ENCODE data around the gene PALM3.

The PALM3 gene

DNA sequence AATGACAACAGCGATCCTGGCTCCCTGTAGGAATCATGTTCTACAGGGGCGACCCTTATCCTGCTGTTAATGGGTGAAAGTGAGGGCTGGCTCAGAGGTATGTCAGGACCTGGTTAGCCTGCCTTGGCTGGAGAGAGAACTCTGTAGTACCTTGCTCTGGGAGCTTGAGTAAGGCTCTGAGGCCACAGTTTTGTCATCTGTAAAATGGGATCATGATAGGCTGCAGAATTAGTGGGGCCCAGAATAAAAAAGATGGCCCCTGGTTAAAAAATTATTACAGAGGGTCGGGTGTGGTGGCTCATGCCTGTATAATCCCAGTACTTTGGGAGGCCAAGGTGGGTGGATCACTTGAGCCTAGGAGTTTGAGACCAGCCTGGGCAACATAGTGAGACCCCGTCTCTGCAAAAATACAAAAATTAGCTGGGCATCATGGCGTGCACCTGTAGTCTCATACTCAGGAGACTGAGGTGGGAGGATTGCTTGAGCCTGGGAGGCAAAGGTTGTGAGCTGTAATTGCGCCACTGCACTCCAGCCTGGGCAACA lies 39.2 kb upstream of the PALM3 start:
- no peak overlapping the region for H3K9ac ChIP-seq (ENCODE audit: low read length in 5 of 5)
- H3K4me3 ChIP-seq (ENCODE audit: low read depth in 1 of 5, low read length in 5 of 5): no peak overlapping the region
- peaks cover 0 to 79% (median 53%) of the 10 kb centered on the region in 5 donors for H3K36me3 ChIP-seq (ENCODE audit: control insufficient read depth in 5 of 5, insufficient read depth in 5 of 5, low read length in 5 of 5)
- peaks cover 6 to 20% (median 17%) of the 10 kb centered on the region in 5 donors for H3K4me1 ChIP-seq (ENCODE audit: control insufficient read depth in 5 of 5, insufficient read depth in 5 of 5, low read length in 5 of 5)
- no peak overlapping the region for H3K27ac ChIP-seq (ENCODE audit: low read depth, low read length)
- H3K27me3 ChIP-seq (ENCODE audit: control insufficient read depth in 5 of 5, insufficient read depth in 4 of 5, low read length in 5 of 5): no peaks in the 10 kb centered on the region
- H3K9me3 ChIP-seq (ENCODE audit: control insufficient read depth in 5 of 5, low read length in 5 of 5): no peaks in the 10 kb centered on the region

DNA sequence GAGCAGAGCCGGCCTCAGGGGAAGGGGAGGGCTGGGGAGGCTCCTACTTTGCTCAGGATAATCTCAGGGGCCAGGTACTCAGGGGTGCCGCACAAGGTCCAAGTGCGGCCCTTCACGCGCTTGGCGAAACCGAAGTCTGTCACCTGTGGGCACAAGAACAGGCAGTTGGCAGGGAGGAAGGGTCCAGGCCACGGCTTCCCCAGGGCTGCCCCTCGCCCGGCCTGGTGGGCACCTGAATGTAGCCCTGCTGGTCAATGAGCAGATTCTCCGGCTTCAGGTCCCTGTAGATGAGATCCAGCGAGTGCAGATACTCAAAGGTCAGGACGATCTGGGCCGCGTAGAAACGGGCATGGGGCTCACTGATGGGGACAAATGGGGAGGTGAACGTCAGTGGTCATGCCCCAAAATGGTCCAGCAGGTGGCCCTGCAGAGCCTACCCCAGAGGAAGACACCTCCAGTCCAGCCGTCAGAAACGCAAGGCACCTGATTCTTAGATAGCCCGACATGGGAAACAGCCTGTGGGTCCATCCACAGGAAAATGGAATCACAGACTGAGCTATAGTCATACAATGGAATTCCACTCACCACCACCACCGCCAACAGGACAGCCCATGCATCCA lies 35.8 kb upstream of the PALM3 start:
- no peak overlapping the region for H3K9ac ChIP-seq (ENCODE audit: low read length in 5 of 5)
- peaks cover 0 to 51% (median 39%) of the 10 kb centered on the region in 5 donors for H3K36me3 ChIP-seq (ENCODE audit: control insufficient read depth in 5 of 5, insufficient read depth in 5 of 5, low read length in 5 of 5)
- H3K4me3 ChIP-seq (ENCODE audit: low read depth in 1 of 5, low read length in 5 of 5): no peak overlapping the region
- H3K27me3 ChIP-seq (ENCODE audit: control insufficient read depth in 5 of 5, insufficient read depth in 4 of 5, low read length in 5 of 5): no peaks in the 10 kb centered on the region
- H3K4me1 ChIP-seq (ENCODE audit: control insufficient read depth in 5 of 5, insufficient read depth in 5 of 5, low read length in 5 of 5): peaks cover 6 to 11% (median 10%) of the 10 kb centered on the region in 5 donors
- no peak overlapping the region for H3K27ac ChIP-seq (ENCODE audit: low read depth, low read length)
- peaks cover 0 to 9% (median 8%) of the 10 kb centered on the region in 5 donors for H3K9me3 ChIP-seq (ENCODE audit: control insufficient read depth in 5 of 5, low read length in 5 of 5)

- Histone ChIP-seq H3K9ac (ENCODE audit: low read length in 5 of 5) (no peak overlapping the region), H3K36me3 (ENCODE audit: control insufficient read depth in 5 of 5, insufficient read depth in 5 of 5, low read length in 5 of 5) (peaks cover 0 to 44% (median 33%) of the 10 kb centered on the region in 5 donors), H3K4me1 (ENCODE audit: control insufficient read depth in 5 of 5, insufficient read depth in 5 of 5, low read length in 5 of 5) (peaks cover 0 to 9% (median 7%) of the 10 kb centered on the region in 5 donors), H3K9me3 (ENCODE audit: control insufficient read depth in 5 of 5, low read length in 5 of 5) (peaks cover 0 to 9% (median 8%) of the 10 kb centered on the region in 5 donors), H3K27me3 (ENCODE audit: control insufficient read depth in 5 of 5, insufficient read depth in 4 of 5, low read length in 5 of 5) (no peaks in the 10 kb centered on the region), H3K4me3 (ENCODE audit: low read depth in 1 of 5, low read length in 5 of 5) (no peak overlapping the region), H3K27ac (ENCODE audit: low read depth, low read length) (no peak overlapping the region)
Measured at GRCh38 chr19:14096272-14096992, 34.6 kb upstream of the PALM3 start.

DNA sequence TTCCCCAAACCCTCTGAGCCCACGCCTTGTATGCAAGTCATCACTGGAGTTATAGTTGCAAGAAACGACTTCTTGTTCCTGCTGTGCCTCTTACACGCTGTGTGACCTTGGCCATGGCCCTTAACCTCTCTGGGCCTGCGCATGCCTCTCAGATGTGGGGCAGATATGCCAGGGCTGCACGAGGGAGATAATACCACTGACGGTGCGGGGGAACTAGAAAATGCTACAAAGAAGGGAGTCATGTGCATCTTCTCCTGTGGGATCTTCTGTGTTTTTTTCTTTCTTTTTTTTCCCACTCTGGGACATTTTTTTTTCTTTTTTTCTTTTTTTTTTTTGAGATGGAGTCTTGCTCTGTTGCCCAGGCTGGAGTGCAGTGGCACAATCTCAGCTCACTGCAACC lies 33.0 kb upstream of the PALM3 start:
- Histone ChIP-seq H3K36me3 (ENCODE audit: control insufficient read depth in 5 of 5, insufficient read depth in 5 of 5, low read length in 5 of 5) (peaks cover 0 to 29% (median 24%) of the 10 kb centered on the region in 5 donors), H3K9me3 (ENCODE audit: control insufficient read depth in 5 of 5, low read length in 5 of 5) (peaks cover 0 to 9% (median 8%) of the 10 kb centered on the region in 5 donors)

GRCh38 chr19:14093117-14093823 lies 31.4 kb upstream of the PALM3 start:
- H3K36me3 ChIP-seq (ENCODE audit: control insufficient read depth in 5 of 5, insufficient read depth in 5 of 5, low read length in 5 of 5): peaks cover 0 to 35% (median 27%) of the 10 kb centered on the region in 5 donors

More for the DNA sequence above, 33.0 kb upstream of the PALM3 start:
- no peak overlapping the region for H3K9ac ChIP-seq (ENCODE audit: low read length in 5 of 5)
- H3K27me3 ChIP-seq (ENCODE audit: control insufficient read depth in 5 of 5, insufficient read depth in 4 of 5, low read length in 5 of 5): no peaks in the 10 kb centered on the region
- peaks cover 0 to 11% (median 8%) of the 10 kb centered on the region in 5 donors for H3K4me1 ChIP-seq (ENCODE audit: control insufficient read depth in 5 of 5, insufficient read depth in 5 of 5, low read length in 5 of 5)
- H3K27ac ChIP-seq (ENCODE audit: low read depth, low read length): no peak overlapping the region
- no peak overlapping the region for H3K4me3 ChIP-seq (ENCODE audit: low read depth in 1 of 5, low read length in 5 of 5)

GRCh38 chr19:14091813-14092462 lies 30.1 kb upstream of the PALM3 start:
- Histone ChIP-seq H3K4me1 (ENCODE audit: control insufficient read depth in 5 of 5, insufficient read depth in 5 of 5, low read length in 5 of 5) (peaks cover 0 to 21% (median 15%) of the 10 kb centered on the region in 5 donors), H3K36me3 (ENCODE audit: control insufficient read depth in 5 of 5, insufficient read depth in 5 of 5, low read length in 5 of 5) (peaks cover 0 to 25% (median 18%) of the 10 kb centered on the region in 5 donors), H3K9me3 (ENCODE audit: control insufficient read depth in 5 of 5, low read length in 5 of 5) (peaks cover 0 to 9% (median 8%) of the 10 kb centered on the region in 5 donors), H3K27me3 (ENCODE audit: control insufficient read depth in 5 of 5, insufficient read depth in 4 of 5, low read length in 5 of 5) (no peaks in the 10 kb centered on the region), H3K27ac (ENCODE audit: low read depth, low read length) (peak overlapping the region; percentile 92), H3K4me3 (ENCODE audit: low read depth in 1 of 5, low read length in 5 of 5) (peak overlapping the region; percentile 75 to 83 (median 80)), H3K9ac (ENCODE audit: low read length in 5 of 5) (peak overlapping the region in 4 of 5 donors; percentile 71 to 90 (median 82))

More at GRCh38 chr19:14093117-14093823, 31.4 kb upstream of the PALM3 start:
- Histone ChIP-seq H3K9me3 (ENCODE audit: control insufficient read depth in 5 of 5, low read length in 5 of 5) (peaks cover 0 to 9% (median 8%) of the 10 kb centered on the region in 5 donors), H3K27ac (ENCODE audit: low read depth, low read length) (no peak overlapping the region), H3K9ac (ENCODE audit: low read length in 5 of 5) (no peak overlapping the region), H3K4me1 (ENCODE audit: control insufficient read depth in 5 of 5, insufficient read depth in 5 of 5, low read length in 5 of 5) (peaks cover 0 to 21% (median 15%) of the 10 kb centered on the region in 5 donors), H3K4me3 (ENCODE audit: low read depth in 1 of 5, low read length in 5 of 5) (peak overlapping the region in 1 of 5 donors; percentile 15), H3K27me3 (ENCODE audit: control insufficient read depth in 5 of 5, insufficient read depth in 4 of 5, low read length in 5 of 5) (no peaks in the 10 kb centered on the region)

- H3K36me3 ChIP-seq (ENCODE audit: control insufficient read depth in 5 of 5, insufficient read depth in 5 of 5, low read length in 5 of 5): peaks cover 0 to 18% (median 11%) of the 10 kb centered on the region in 5 donors
- no peaks in the 10 kb centered on the region for H3K27me3 ChIP-seq (ENCODE audit: control insufficient read depth in 5 of 5, insufficient read depth in 4 of 5, low read length in 5 of 5)
- peak overlapping the region; percentile 75 to 83 (median 80) for H3K4me3 ChIP-seq (ENCODE audit: low read depth in 1 of 5, low read length in 5 of 5)
- peak overlapping the region in 4 of 5 donors; percentile 71 to 90 (median 82) for H3K9ac ChIP-seq (ENCODE audit: low read length in 5 of 5)
- peaks cover 0 to 9% (median 8%) of the 10 kb centered on the region in 5 donors for H3K9me3 ChIP-seq (ENCODE audit: control insufficient read depth in 5 of 5, low read length in 5 of 5)
- H3K4me1 ChIP-seq (ENCODE audit: control insufficient read depth in 5 of 5, insufficient read depth in 5 of 5, low read length in 5 of 5): peaks cover 0 to 21% (median 15%) of the 10 kb centered on the region in 5 donors
- peak overlapping the region; percentile 92 for H3K27ac ChIP-seq (ENCODE audit: low read depth, low read length)
Measured at GRCh38 chr19:14091081-14091812, 29.4 kb upstream of the PALM3 start.

DNA sequence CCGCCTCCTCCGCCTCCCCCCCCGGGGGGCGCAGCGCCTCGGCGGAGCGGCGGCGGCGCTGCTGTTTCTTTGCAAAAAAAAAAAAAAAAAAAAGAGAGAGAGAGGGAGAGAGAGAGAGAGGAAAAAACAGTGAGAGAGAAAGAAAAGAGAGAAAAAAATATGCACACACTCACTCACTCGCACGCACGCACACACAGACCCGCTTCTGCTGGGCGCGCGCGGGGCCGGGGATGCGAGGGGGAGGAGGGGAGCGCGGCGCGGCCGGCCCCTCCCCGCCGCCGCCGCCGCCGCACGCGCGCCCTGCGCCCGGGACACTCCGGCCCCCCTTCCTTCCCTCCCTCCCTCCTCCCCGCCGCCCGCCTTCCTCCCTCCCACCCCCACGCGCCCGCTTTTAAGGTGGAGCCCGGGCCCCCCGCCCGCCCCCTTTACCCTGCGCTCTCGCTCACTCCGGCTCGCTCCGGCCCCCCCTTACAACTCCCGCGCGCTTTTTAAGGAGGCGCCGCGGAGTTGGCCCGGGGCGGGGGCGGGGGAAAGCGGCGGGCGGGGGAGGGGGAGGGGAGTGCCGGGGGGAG lies 28.7 kb upstream of the PALM3 start, which contains the start of gene SAMD1:
SAMD1 (minus strand) TSS at position 243 of the 572 bp plus-strand sequence.
- Histone ChIP-seq H3K27me3 (ENCODE audit: control insufficient read depth in 5 of 5, insufficient read depth in 4 of 5, low read length in 5 of 5) (no peaks in the 10 kb centered on the region), H3K36me3 (ENCODE audit: control insufficient read depth in 5 of 5, insufficient read depth in 5 of 5, low read length in 5 of 5) (peaks cover 0 to 18% (median 11%) of the 10 kb centered on the region in 5 donors), H3K27ac (ENCODE audit: low read depth, low read length) (peak within 1 kb of the TSS; percentile 92), H3K4me1 (ENCODE audit: control insufficient read depth in 5 of 5, insufficient read depth in 5 of 5, low read length in 5 of 5) (peaks cover 0 to 21% (median 15%) of the 10 kb centered on the region in 5 donors), H3K9ac (ENCODE audit: low read length in 5 of 5) (peak within 1 kb of the TSS in 4 of 5 donors; percentile 71 to 90 (median 82)), H3K9me3 (ENCODE audit: control insufficient read depth in 5 of 5, low read length in 5 of 5) (peaks cover 0 to 9% (median 8%) of the 10 kb centered on the region in 5 donors), H3K4me3 (ENCODE audit: low read depth in 1 of 5, low read length in 5 of 5) (peak within 1 kb of the TSS; percentile 75 to 83 (median 80))

Data from subcutaneous abdominal adipose tissue (tissue), 5 donors.